Naive thymus-derived CD4-positive, alpha-beta T cell (primary cell): ENCODE data around the gene MIS18BP1. TPM values are rescaled to one million over a fixed set of nuclear protein-coding genes. Genes with fewer than 3 reads are reported as not detected.
A peak's percentile ranks its signal among the peaks of the same experiment; 100 is the strongest.

Experiments
- ATAC-seq: fragments of 150-1000 bp; cut with Tn5 transposase; 2 replicates; pipeline ENCODE4 v1.10.0; 2021; ENCODE audit warnings: mild to moderate bottlenecking, moderate library complexity
- CTCF ChIA-PET: fragments of 350-600 bp; sonication (Branson Sonifier 250); formaldehyde crosslinking; loops from one replicate; lab custom pipeline; 2021; ENCODE audit warnings: antibody characterized with exemption; lab: Charles Lee
- POLR2A ChIA-PET: fragments of 350-600 bp; sonication (Branson Sonifier 250); formaldehyde crosslinking; loops from one replicate; lab custom pipeline; 2021; ENCODE audit warnings: antibody characterized with exemption, inconsistent platforms; lab: Charles Lee
- DNase-seq, 9 donors: peaks; one replicate each; pipeline versions ENCODE4 v3.0.0 to v3.0.0-alpha.2; 2020 to 2022; ENCODE audit warnings: mixed read lengths in 1 of 9
- H3K27ac ChIP-seq: one replicate; pipeline ENCODE4 v1.7.0; 2013; ENCODE audit warnings: mild to moderate bottlenecking, low read depth, low read length, moderate library complexity
- H3K27me3 ChIP-seq, 2 donors: one replicate each; pipeline ENCODE4 v1.7.0; 2013; ENCODE audit warnings: low read length in 2 of 2, mild to moderate bottlenecking in 2 of 2, moderate library complexity in 2 of 2; ENCODE audit not compliant: control insufficient read depth in 2 of 2, insufficient read depth in 2 of 2
- H3K36me3 ChIP-seq, 3 experiments: 1 replicate in 2 of 3; 2 replicates in 1 of 3; pipeline ENCODE4 v1.7.0; 2013; ENCODE audit warnings: low read length in 3 of 3, mild to moderate bottlenecking in 3 of 3, moderate library complexity in 1 of 3; ENCODE audit not compliant: insufficient read depth in 3 of 3, control insufficient read depth in 2 of 3
- H3K4me1 ChIP-seq, 2 donors: one replicate each; pipeline ENCODE4 v1.7.0; 2013; ENCODE audit warnings: low read length in 2 of 2, mild to moderate bottlenecking in 2 of 2, moderate library complexity in 1 of 2; ENCODE audit not compliant: control insufficient read depth in 2 of 2, insufficient read depth in 2 of 2
- H3K4me3 ChIP-seq: 2 replicates; pipeline ENCODE4 v1.7.0; 2013; ENCODE audit warnings: mild to moderate bottlenecking, low read length
- H3K9me3 ChIP-seq, 3 experiments: 1 replicate in 2 of 3; 2 replicates in 1 of 3; pipeline ENCODE4 v1.7.0; 2013; ENCODE audit warnings: low read length in 3 of 3; ENCODE audit not compliant: control insufficient read depth in 2 of 3
- H3K27ac Mint-ChIP-seq, 9 donors: one replicate each; pipeline ENCODE4 v1.8.0; 2020 to 2022; ENCODE audit warnings: mixed read lengths in 9 of 9, mild to moderate bottlenecking in 8 of 9, moderate library complexity in 5 of 9, inconsistent platforms in 2 of 9
- H3K27me3 Mint-ChIP-seq, 5 donors: one replicate each; pipeline ENCODE4 v1.8.0; 2021 to 2022; ENCODE audit warnings: mixed read lengths in 5 of 5, mild to moderate bottlenecking in 1 of 5
- H3K36me3 Mint-ChIP-seq, 5 donors: one replicate each; pipeline ENCODE4 v1.8.0; 2020 to 2022; ENCODE audit warnings: mixed read lengths in 5 of 5, mild to moderate bottlenecking in 3 of 5, inconsistent platforms in 1 of 5
- H3K4me1 Mint-ChIP-seq, 7 donors: one replicate each; pipeline ENCODE4 v1.8.0; 2020 to 2022; ENCODE audit warnings: mixed read lengths in 7 of 7, mild to moderate bottlenecking in 3 of 7, inconsistent platforms in 1 of 7
- H3K4me3 Mint-ChIP-seq, 10 donors: one replicate each; pipeline ENCODE4 v1.8.0; 2020 to 2022; ENCODE audit warnings: mild to moderate bottlenecking in 10 of 10, mixed read lengths in 10 of 10, moderate library complexity in 6 of 10, inconsistent platforms in 2 of 10
- H3K9me3 Mint-ChIP-seq, 11 donors: one replicate each; pipeline ENCODE4 v1.8.0; 2020 to 2022; ENCODE audit warnings: mixed read lengths in 11 of 11, mild to moderate bottlenecking in 4 of 11, inconsistent platforms in 1 of 11, moderate library complexity in 1 of 11
- intact Hi-C, 2 donors: fragments of 100-400 bp; cut with micrococcal nuclease; formaldehyde crosslinking; loops; one replicate each; pipeline ENCODE4 v1.15.1; 2023
- polyA plus RNA-seq, 2 donors: library from polyadenylated mRNA; unstranded; fragments of 300-500 nt; fragmentation: Illumina TruSeq; gene quantifications; one replicate each; pipeline ENCODE4 v1.2.3, GENCODE V29; 2021
- total RNA-seq, 6 experiments: library from RNA in 5 of 6; stranded (reverse) in 5 of 6; gene quantifications; 1 replicate in 5 of 6; 2 replicates in 1 of 6; pipeline ENCODE4 v1.2.3 and lab custom pipeline; 2021 to 2026

The MIS18BP1 gene
- total and polyA plus RNA-seq, 7 experiments from 2014 or later: 12.6 to 64.9 (median 19.0) TPM

- Histone ChIP-seq H3K27ac (peak overlapping the region; percentile 75), H3K27me3 (no peaks in the 10 kb centered on the region), H3K9me3 (no peaks in the 10 kb centered on the region), H3K4me3 (peak overlapping the region; percentile 78), H3K4me1 (peaks cover 0 to 16% of the 10 kb centered on the region in 2 donors), H3K36me3 (no peaks in the 10 kb centered on the region)
- ChIA-PET POLR2A (interaction anchor here (2.1 to 2.2 kb wide), 2 partner anchors 116 to 290 kb away, joined by 8 to 10 read pairs; partner anchors contain the start of genes FANCM, KLHL28 and TOGARAM1), CTCF (interaction anchor here (1.0 kb wide), 1 partner anchor 15 kb away, joined by 3 read pairs; no protein-coding TSS in a partner anchor)
- H3K4me3 Mint-ChIP-seq: peak overlapping the region; percentile 79 to 97 (median 94)
- ATAC-seq (no peak), DNase-seq (peak in 1 of 9 donors; percentile 3)
- peaks cover 5 to 31% (median 20%) of the 10 kb centered on the region in 7 donors for H3K4me1 Mint-ChIP-seq
- intact Hi-C loops: loop anchor here in 1 of 2 donors (1.0 kb wide), 1 partner anchor 28 kb away; no protein-coding TSS in a partner anchor
- peaks cover 0 to 3% (median 0%) of the 10 kb centered on the region in 5 donors for H3K27me3 Mint-ChIP-seq
- peak overlapping the region; percentile 2 to 96 (median 66) for H3K27ac Mint-ChIP-seq
- peaks cover 0 to 7% (median 2%) of the 10 kb centered on the region in 11 donors for H3K9me3 Mint-ChIP-seq
- H3K36me3 Mint-ChIP-seq: peaks cover 0 to 9% (median 0%) of the 10 kb centered on the region in 5 donors
Measured at GRCh38 chr14:45251912-45252311, 1.1 kb downstream of the MIS18BP1 start.

- Histone ChIP-seq H3K36me3 (no peaks in the 10 kb centered on the region), H3K9me3 (no peaks in the 10 kb centered on the region), H3K4me1 (peaks cover 0 to 23% of the 10 kb centered on the region in 2 donors), H3K4me3 (no peak overlapping the region), H3K27me3 (no peaks in the 10 kb centered on the region), H3K27ac (no peak overlapping the region)
- Mint-ChIP-seq H3K36me3 (peaks cover 0 to 9% (median 0%) of the 10 kb centered on the region in 5 donors), H3K27ac (peak overlapping the region in 3 of 9 donors; percentile 18 to 84 (median 26)), H3K27me3 (peaks cover 0 to 2% (median 0%) of the 10 kb centered on the region in 5 donors), H3K9me3 (peaks cover 0 to 2% (median 0%) of the 10 kb centered on the region in 11 donors), H3K4me3 (peak overlapping the region in 9 of 10 donors; percentile 5 to 94 (median 34)), H3K4me1 (peaks cover 5 to 31% (median 20%) of the 10 kb centered on the region in 7 donors)
- DNase-seq (no peak), ATAC-seq (no peak)
- CTCF ChIA-PET: interaction anchor here (0.8 kb wide), 1 partner anchor 19 kb away, joined by 3 read pairs; no protein-coding TSS in a partner anchor
- intact Hi-C loops: no loop called here
- POLR2A ChIA-PET: no interaction called here
Measured at GRCh38 chr14:45249856-45250575, 3.0 kb downstream of the MIS18BP1 start.

GRCh38 chr14:45247427-45247826, 5.6 kb downstream of the MIS18BP1 start:
- CTCF ChIA-PET: no interaction called here
- Histone ChIP-seq H3K27ac (no peak overlapping the region), H3K36me3 (no peaks in the 10 kb centered on the region), H3K4me1 (peaks cover 0 to 23% of the 10 kb centered on the region in 2 donors), H3K27me3 (no peaks in the 10 kb centered on the region), H3K9me3 (no peaks in the 10 kb centered on the region), H3K4me3 (no peak overlapping the region)
- Mint-ChIP-seq H3K4me3 (peak overlapping the region in 1 of 10 donors; percentile 25), H3K36me3 (peaks cover 0 to 9% (median 0%) of the 10 kb centered on the region in 5 donors), H3K4me1 (peaks cover 5 to 24% (median 20%) of the 10 kb centered on the region in 7 donors), H3K9me3 (no peaks in the 10 kb centered on the region), H3K27me3 (no peaks in the 10 kb centered on the region), H3K27ac (peak overlapping the region in 1 of 9 donors; percentile 46)
- POLR2A ChIA-PET: no interaction called here
- intact Hi-C loops: no loop called here
- no peak for DNase-seq
- ATAC-seq: no peak

- no peaks in the 10 kb centered on the region for H3K9me3 ChIP-seq
- no peak overlapping the region for H3K27ac Mint-ChIP-seq
- no peaks in the 10 kb centered on the region for H3K27me3 ChIP-seq
- H3K27ac ChIP-seq: no peak overlapping the region
- intact Hi-C loops: no loop called here
- H3K4me3 Mint-ChIP-seq: no peak overlapping the region
- H3K4me1 ChIP-seq: peaks cover 0 to 23% of the 10 kb centered on the region in 2 donors
- H3K9me3 Mint-ChIP-seq: no peaks in the 10 kb centered on the region
- peaks cover 5 to 24% (median 17%) of the 10 kb centered on the region in 7 donors for H3K4me1 Mint-ChIP-seq
- ATAC-seq: no peak
- no peak overlapping the region for H3K4me3 ChIP-seq
- POLR2A ChIA-PET: no interaction called here
- H3K27me3 Mint-ChIP-seq: no peaks in the 10 kb centered on the region
- CTCF ChIA-PET: no interaction called here
- DNase-seq: no peak
- peaks cover 0 to 14% (median 6%) of the 10 kb centered on the region in 5 donors for H3K36me3 Mint-ChIP-seq
- H3K36me3 ChIP-seq: no peaks in the 10 kb centered on the region
Measured at GRCh38 chr14:45246691-45247090, 6.3 kb downstream of the MIS18BP1 start.

DNA sequence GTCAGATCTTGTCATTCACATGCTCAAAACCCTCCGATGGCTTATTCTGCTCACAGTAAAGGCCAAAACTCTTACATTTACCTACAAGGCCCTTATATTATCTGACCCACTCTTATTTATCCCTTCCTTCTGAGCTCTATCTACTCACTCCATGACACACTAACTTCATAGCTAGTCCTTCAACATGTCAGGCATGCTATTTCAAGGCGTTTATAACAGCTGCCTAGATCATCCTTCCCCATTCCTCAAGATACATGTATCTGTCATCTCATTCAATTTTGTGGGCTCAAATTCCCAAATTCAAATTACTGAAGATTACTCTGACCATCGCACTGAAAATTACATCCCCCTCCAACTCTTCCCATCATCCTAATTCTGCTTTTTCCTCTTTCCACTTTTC, 6.9 kb downstream of the MIS18BP1 start:
- Mint-ChIP-seq H3K4me3 (no peak overlapping the region), H3K36me3 (peaks cover 0 to 18% (median 11%) of the 10 kb centered on the region in 5 donors), H3K27ac (no peak overlapping the region), H3K27me3 (no peaks in the 10 kb centered on the region), H3K9me3 (no peaks in the 10 kb centered on the region), H3K4me1 (peaks cover 5 to 23% (median 12%) of the 10 kb centered on the region in 7 donors)
- Histone ChIP-seq H3K27ac (no peak overlapping the region), H3K27me3 (no peaks in the 10 kb centered on the region), H3K36me3 (no peaks in the 10 kb centered on the region), H3K4me3 (no peak overlapping the region), H3K9me3 (no peaks in the 10 kb centered on the region), H3K4me1 (peaks cover 0 to 19% of the 10 kb centered on the region in 2 donors)
- ChIA-PET CTCF (no interaction called here), POLR2A (no interaction called here)
- ATAC-seq: no peak
- DNase-seq: no peak
- intact Hi-C loops: no loop called here

GRCh38 chr14:45242706-45243105, 10.3 kb downstream of the MIS18BP1 start:
- no peak overlapping the region for H3K27ac Mint-ChIP-seq
- H3K27ac ChIP-seq: no peak overlapping the region
- H3K36me3 Mint-ChIP-seq: peaks cover 5 to 23% (median 15%) of the 10 kb centered on the region in 5 donors
- H3K4me3 Mint-ChIP-seq: no peak overlapping the region
- H3K27me3 Mint-ChIP-seq: no peaks in the 10 kb centered on the region
- H3K9me3 Mint-ChIP-seq: no peaks in the 10 kb centered on the region
- ChIA-PET CTCF (no interaction called here), POLR2A (no interaction called here)
- no peak for ATAC-seq
- intact Hi-C loops: no loop called here
- H3K27me3 ChIP-seq: no peaks in the 10 kb centered on the region
- H3K4me1 Mint-ChIP-seq: peaks cover 0 to 19% (median 0%) of the 10 kb centered on the region in 7 donors
- peaks cover 0 to 10% of the 10 kb centered on the region in 2 donors for H3K4me1 ChIP-seq
- no peak for DNase-seq
- H3K4me3 ChIP-seq: no peak overlapping the region
- no peaks in the 10 kb centered on the region for H3K36me3 ChIP-seq
- no peaks in the 10 kb centered on the region for H3K9me3 ChIP-seq
